GM21447 (cell line): Measurements from ENCODE around the gene LIPC.

ENCODE experiments used
- ATAC-seq: cut with Tn5 transposase; IDR thresholded peaks from one replicate; pipeline ENCODE4 v1.9.1; 2021; ENCODE audit not compliant: unreplicated experiment

LIPC gene

DNA sequence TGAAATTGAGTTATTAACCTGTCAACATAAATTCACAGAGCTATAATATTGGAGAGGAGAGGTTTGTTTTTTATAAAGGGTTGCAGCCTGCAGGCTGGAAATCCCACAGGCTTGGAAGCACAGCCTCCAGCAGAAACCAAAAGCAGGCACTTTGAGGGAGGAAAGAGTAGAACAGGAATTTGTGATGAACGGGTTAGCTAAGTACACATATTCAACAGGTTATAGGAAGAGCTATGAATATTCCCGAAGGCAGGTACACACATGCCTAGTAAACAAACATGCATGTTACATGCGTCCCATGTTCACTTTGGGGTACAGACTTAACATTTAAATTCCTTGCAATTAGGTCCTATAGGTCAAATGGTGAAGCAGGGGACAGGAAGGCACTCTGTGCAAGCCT is 25.9 kb upstream of the LIPC start:
- ATAC-seq: no peak

DNA sequence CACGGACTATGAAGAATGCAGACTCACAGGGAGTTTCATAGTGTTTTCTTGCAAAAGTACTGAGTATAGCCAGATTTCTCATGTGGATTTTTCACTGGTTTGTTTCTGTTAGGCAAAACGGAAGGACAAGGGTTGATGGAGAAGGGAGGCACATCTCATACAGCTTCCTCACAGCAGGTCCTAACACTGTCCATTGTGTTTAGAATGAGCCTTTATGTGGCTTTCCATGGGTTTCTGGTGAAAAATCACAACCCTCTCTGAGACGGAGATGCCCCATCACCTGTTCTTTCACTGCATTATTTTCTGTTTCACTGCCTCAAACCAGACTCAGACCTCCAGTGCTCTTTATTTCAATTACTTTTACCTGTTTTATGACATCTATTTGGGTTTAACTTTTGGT is 25.0 kb upstream of the LIPC start:
- no peak for ATAC-seq

DNA sequence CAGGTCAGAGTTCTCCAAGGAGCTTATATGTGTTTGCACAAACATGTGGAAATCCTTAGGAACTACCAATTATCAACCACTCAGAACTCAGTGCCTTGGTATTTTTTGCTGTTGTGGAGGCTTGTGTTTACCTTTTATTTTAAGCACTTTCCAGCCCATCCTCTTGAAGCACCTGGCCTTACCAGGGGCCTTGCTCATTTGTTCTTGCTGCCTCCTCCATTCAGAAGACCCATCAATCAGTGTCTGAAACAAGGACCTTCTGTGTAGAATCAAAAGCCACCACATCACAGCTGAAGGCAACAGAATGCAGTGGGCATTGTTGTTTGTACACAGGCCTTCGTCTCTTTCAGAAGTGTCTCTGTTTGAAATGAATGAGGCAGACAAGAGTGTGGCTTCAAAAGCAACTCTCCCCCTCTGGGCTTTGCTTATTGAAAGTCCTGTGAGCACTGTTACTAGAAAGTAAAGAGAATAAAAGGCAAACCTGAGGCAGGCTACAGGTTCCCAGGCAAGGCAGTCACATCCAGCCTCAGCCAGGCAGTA is 24.5 kb upstream of the LIPC start:
- ATAC-seq: no peak

DNA sequence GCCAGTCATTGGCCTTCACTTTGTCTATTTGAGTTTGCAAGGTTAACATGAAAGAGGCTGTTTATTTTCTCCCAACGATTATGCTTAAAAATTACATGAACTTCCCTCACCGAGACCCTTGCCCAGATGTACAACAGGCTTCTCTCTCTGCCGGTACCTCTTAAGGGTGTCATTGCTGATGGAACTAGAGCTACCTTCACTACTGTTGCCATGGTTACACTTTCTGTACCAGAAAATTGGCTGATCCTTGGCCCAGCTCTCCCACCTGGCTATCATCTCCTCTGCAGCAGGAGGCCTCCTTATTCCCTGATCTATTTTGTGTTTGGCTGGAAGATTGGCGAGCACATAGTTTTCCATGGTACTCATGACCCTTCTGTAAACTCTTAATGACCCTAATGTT is 24.0 kb upstream of the LIPC start:
- ATAC-seq: no peak

DNA sequence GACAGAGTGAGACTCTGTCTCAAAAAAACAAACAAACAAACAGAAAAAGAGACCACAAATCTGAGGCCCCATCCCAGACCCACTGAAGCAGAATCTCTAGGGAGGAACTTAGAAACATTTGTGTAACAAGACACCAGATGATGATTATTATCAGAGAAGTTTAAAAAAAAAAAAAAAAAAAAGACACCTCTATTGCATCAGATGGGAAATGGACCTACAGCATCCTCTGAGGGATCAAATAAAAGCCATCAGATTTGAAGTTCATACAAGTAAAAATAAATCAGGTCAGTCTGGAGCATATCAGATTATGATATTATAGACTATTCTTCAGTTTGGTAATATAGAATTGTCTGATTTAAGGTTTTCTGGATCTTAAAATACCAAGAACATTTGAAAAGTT is 21.9 kb upstream of the LIPC start:
- no peak for ATAC-seq

DNA sequence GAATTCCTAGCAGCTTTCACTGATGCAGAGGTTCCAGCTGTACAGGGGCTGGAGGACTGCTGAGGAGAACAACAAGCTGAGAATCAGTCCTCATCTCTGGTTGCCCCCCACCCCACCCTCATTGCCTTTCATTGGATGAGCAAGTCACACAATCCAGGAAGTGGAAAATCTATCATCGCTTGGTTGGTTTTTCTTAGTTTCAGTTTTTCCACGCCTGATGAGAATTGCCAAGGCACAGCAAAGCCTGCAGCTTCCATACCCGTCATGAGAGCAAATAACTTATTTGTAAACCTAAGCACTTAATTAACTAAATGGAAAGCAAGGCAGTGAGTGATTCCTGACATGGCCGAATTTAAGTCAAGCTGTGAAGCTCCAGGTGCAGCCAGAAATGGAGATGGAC is 21.4 kb upstream of the LIPC start:
- ATAC-seq: no peak

DNA sequence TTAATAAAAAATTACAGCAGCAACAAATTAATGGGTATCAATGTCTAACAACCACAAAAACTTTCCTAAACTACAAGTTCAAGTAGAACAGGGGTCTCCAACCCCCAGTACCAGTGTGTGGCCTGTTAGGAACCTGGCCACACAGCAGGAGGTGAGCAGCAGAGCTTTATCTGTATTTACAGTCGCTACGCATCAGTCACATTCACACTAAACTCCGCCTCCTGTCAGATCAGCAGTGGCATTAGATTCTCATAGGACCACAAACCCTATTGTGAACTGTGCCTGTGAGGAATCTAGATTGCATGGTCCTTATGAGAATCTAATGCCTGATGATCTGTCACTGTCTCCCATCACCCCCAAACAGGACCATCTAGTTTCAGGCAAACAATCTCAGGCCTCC is 18.5 kb upstream of the LIPC start:
- no peak for ATAC-seq

DNA sequence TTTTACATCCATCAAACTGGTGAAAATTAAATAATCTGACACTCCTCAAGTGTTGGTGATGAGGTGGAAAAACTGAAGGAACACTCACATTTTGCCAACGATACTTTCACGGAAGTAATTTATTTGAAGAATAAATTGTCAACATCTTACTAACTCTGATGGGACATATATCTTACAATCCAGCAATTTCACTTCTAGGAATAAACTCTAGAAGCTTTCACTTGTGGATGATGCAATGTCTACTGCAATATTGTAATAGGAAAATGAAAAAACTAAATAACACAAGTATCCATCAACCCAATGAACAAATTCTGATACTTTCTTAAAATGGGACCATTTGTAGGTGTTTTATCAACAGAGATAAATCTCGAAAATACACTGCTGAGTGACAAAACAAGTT is 16.2 kb upstream of the LIPC start:
- ATAC-seq: no peak

DNA sequence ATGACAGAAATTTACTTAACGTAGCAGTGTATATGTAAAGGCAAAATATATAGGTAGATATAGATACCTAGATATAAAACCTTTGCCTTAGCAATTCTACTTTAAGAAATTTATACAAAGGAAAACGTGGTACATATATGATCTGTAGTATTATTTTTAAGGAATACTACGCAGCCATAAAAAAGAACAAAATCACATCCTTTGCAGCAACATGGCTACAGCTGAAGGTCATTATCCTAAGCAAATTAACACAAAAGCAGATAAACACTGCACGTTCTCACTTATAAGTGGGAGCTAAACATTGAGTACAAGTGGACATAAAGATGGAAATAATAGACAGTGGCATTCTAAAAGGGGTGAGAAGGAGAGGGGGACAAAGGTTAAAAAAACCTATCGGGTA is 14.8 kb upstream of the LIPC start:
- ATAC-seq: no peak

DNA sequence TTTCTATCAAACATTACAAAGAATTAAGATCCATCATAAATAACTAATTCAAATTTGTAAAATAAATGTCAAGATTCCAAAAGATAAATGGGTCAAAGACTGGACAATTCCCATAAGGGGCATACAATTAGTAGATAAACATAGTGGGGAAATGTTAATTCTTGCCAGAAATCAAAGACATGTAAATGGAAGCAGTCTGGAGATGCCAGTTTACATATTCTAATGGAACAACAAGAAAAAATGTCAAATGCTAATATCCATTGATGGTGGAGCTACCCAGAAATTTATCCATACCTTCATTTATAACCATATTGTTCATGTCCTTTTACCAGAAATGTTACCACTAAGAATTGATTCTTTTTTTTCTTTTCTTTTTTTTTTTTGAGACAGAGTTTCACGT is 13.7 kb upstream of the LIPC start:
- no peak for ATAC-seq

DNA sequence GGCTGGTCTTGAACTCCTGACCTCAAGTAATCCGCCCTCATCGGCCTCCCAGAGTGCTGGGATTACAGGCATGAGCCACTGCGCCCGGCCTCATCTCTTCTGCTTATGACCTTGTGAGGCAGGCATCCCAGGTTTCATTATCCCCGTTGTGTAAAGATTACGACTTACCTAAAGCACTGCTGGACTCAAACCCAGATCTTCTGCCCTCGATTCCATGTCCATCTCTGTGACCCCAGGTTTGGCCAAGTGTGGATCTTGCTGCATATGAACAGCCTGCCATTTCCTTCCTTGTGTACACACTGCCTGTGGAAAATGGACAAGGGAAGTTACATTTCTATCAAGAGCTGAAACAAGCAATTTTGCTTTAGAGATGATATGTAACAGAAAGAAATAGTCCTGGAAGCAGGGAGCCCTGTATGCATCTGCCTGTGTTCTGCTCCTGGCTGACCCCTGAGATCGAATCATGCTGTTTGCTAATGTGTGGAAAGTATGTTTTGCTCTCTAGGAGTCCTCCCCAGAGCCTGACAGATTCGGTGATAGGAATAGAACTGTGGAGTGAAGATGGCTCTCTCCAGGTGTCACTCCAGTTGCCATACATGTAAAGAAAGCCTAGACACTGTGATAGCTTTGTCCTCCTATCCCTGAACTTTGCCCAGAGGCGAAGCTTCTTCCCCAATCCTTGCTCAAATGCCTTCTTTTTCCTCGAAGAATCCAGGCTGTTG is 11.8 kb upstream of the LIPC start:
- ATAC-seq: no peak

DNA sequence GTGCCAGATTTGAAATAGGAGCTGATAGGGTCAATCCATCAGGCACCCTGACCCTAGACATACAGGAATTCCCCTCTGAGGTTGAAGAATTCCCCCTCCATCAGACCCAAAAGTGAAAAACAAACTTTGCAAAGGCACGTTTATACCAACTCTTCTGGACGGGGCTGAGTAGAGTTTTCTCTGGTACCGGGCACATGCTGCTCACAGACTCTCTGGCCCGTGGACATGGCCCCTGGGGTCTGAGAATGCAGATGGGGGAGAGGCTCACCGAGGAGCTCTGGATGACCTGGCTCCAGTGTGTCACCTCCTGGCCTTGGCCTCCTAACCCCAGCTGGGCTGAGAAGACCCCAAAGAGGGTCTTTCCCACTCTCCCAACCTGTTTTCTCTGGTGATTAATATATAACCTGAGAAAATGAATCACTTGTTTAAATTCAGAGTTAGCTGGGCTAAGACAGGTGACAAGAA is 11.2 kb upstream of the LIPC start:
- ATAC-seq: no peak

DNA sequence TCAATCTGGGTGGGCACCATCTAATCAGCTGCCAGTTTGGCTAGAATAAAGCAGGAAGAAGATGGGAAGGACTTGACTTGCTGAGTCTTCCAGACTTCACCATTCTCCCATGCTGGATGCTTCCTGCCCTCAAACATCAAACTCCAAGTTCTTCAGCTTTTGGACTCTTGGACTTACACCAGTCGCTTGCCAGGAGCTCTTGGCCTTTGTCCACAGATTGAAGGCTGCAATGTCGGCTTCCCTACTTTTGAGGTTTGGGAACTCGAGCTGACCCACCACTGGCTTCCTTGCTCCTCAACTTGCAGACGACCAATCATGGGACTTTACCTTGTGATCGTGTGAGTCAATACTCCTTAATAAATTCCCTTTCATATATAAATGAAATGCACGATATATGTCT is 8.6 kb upstream of the LIPC start:
- no peak for ATAC-seq

DNA sequence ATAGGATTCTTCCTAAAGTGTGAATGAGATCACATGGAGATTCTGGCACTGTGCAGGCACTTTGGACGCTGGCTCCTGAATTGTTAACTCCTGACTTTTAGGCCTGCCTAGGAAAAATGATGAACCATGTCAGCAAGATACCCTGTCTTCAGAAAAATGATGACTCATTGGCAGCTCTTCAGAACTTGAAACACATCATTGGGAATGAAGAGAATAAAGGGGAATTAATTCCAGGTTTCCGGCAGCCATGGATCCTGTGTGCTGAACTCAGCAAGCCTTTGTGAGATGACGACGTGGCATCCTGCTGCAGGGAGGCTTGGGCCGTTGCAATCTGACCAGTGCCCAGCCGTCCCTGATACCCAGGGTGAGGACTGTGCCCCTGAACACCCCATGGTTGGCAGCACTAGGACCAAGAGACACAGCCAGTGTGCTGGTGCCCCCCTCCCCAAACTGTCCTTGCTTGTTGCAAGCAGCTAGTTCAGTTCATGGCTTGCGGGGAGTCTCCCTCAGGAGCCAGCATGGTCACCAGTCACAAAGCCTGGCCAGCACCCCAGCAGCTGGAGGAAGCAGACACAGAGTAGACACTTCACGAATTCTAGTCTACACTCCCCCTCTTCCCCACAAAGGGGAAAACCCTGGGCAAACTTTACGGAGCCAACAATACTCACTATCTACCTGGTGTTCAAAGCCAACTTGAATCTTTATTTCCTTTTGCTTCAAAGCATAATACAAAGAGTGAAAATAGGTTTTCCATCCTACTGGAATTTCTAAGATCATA is 7.8 kb upstream of the LIPC start:
- no peak for ATAC-seq

DNA sequence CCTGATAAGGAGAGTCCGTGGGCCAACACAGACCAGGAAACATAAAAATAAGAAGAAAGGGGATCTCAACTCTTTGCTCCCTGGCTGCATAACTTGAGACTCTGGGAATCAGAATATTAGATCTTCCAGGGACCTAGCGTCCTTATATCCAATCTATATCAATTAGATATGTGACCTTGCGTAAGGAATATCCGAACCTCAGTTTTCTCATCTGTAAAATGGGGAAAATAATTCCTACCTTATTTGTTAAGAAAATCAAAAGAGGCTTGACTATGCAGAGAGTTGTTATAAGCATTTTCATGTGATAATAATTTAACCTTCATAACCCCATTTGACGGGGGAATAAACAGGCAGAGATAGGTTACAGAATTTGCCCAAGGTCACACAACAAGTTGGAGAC is 7.1 kb upstream of the LIPC start:
- ATAC-seq: no peak

DNA sequence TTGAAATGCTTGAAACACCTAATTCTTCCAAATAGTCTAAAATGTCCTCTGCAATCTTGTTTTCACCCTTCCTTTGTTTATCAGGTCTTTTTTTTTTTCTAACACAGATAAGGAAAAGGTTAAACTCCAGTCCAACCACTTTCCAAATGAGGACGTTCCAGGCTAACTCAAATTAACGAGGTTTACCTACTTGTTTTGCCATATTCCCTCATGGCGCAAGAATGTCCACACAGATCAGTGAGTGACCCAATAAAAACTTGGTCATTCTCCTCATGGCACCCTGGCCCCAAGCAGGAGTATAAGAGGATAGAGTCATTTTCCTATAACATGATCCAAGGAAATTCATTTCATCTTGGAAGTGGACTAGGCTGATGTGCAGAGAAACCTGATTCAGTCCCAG is 6.6 kb upstream of the LIPC start:
- ATAC-seq: no peak

DNA sequence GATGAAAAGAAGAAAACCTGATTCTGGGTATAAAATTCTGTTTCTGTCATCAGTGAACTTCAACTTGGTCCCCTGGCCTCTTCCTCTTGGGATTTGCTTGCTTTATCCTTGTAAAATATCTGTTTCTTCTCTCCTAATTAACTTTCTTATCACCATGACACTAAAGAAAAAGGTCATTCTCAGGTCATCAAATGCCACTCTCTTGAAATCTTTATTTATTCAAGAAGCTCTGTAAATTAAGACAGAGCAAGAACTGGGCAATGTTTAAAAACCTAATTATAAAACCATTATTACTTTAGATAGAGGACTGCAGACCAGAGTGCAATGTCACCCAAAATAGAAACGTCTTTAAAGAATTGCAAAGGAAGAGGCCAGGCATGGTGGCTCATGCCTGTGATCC is 6.0 kb upstream of the LIPC start:
- ATAC-seq: no peak

DNA sequence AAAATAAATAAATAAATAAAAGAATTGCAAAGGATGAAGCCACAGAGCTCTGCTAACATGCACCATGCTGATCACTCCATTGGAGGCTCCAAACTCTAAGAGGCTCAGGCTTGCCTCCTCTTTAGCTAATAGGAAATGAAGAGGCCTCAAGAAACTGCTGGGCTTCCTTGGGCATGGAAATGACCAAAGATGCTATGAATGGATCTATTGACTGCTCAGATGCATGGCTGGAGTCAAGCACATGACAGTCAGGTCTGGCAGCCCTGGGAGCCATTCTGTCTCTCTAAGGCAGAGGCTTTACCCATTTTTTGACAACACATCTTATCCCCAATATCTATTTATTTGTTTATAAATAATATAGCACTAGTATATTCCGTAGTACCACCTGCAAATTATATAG is 5.3 kb upstream of the LIPC start:
- no peak for ATAC-seq

DNA sequence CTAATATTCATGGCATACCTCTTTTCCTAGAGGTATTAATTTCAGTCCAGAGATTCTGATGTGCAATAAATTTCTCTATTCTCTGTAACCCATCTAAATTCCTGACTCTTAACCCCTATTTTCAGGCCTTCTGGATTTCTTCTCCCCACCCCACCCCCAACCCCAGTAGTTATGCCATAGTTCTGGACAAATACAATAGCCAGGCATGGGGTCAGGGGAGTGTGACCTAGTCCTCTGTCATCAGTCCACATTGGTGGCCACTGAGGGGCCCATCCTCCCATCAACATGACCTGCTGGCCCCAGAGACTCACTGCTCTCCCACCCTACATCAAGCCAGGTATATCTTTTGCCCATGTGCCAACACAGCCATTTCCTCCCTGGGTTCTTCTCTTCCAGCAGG is 3.8 kb upstream of the LIPC start:
- no peak for ATAC-seq

DNA sequence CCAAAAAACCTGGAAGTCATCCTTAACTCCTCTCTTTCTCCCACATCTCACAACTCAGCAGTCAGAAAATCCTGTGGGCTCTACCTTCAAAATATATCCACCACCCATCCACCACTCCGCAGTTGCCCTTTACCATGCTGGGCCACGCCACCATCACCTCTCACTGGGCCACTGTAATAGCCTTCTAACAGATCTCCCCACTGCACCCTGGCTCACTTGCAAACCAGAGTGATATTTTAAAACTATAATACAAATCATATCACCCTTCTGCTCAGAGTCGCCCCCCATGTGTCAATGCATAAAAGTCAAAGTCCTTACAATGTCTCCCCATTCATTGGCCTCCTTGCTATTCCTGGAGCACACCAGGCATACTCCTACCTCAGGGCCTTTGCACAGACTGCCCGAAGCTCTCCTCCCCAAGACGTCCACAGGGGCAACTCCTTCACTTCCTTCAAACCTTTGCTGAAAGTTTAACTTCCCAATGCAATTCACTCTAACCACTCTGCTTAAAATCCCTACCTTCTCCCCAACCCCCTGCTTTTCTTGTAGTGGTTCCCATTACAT is 1.5 kb upstream of the LIPC start:
- no peak for ATAC-seq

DNA sequence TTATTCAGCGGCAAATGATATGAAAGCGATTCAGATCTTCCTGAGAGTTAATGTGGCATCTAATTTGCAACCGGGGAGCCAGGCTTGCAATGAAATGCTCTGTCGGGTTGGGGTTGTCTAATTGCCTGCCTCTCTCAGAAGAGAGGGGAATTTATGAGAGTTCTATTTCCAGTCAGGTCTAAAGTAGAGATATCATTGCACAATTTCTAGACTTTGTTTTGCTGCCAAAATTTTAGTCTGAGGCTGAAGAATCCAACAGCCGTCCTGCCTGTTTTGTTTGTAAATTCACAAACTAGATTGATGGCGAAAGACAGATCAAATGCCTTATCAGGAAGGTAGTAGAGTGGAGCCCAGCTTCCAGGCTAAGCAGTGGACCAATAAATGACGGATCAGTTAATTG is 610 bp downstream of the LIPC start:
- ATAC-seq: no peak
